Stimulated activated CD4-positive, alpha-beta T cell treated with anti-CD3 and anti-CD28 coated beads, TNF-alpha, amount 100 ng/mL, for 48 hours (primary cell): ENCODE results near the gene FHAD1.

Experiments used
- DNase-seq, 3 donors: peaks; one replicate each; pipeline ENCODE4 v3.0.0-alpha.2; 2020; ENCODE audit warnings: low read depth in 3 of 3

FHAD1 gene

DNA sequence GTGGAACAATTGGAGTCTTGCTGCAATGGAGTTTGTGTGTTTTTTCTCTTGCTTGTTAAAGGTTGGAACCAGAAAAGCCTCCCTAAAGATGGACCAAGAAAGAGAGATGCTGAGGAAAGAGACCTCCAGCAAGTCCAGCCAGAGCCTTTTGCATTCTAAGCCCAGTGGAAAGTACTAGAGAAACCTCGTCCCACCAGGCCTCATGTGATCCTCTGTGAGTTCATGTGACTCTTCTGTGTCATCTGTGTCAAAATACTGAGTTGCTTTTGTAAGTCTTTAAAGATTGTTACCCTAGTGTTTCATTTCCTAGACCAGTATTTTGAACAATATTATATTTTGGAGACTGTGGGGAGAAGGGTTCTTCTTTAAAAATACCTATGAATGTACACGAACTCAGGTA, 150.2 kb downstream of the FHAD1 start:
- DNase-seq = no peak

GRCh38 chr1:15399710-15400109, 152.7 kb downstream of the FHAD1 start:
- DNase-seq = no peak

- no peak for DNase-seq
Measured at GRCh38 chr1:15400627-15401026, 153.6 kb downstream of the FHAD1 start.

DNA sequence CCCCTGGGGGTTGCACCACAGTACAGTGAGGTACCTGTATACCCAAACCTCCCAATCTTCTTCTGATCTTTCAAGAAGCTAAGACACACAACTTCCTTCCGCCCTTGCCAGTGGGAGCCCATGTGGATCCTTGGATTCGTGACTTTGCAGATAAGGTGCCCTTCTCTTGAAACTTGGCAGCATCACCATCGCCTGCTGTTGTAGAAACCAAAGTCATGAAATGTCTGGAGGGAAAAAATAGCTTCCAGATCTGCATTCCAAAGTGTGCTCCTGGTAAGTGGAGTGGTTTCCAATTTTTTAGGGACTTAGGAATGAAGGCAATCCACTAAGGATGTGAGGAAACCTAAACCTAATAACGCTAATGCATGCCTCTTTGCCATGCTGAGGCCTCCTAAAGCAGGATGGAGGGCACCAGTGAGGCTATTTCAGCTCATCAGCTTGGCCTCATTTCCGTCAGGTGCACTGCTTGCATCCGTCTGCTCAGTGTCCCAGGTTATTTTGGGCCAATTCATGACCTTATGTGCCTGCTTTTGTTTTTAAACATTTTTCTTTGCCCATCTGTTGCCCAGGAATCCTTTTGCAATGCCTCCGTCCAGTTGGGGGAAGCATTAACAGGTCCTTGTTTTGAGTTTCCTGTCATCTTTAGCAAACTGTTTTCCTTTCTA, 154.5 kb downstream of the FHAD1 start:
- DNase-seq = no peak

DNA sequence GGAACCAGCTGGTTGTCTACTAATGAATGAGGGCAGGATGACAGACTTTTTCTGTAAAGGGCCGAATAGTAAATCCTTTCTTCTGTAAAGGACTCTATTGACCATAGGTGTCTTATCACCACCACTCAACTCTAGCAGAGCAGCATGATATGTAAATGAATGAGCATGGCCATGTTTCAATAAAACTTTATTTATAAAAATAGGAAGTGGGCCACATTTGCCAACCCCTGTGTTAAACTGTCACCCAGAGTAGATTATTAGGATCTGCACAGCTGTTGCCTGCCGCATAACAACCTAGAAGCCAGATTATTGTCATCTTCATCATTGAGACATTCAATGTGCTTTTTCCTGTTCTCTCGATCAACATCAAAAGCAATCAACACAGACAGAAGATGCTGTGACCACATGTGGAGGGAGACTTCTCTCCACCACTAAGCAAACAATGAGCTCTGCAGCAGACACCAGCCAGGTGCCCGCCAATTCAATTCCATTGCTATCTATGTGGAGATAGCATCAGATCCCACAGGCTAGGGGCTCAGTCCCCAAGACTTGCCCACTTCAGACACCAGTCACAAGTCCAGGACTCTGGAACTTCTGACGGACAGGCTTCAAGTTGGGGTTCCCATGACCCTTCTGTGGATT, 155.9 kb downstream of the FHAD1 start:
- no peak for DNase-seq

DNA sequence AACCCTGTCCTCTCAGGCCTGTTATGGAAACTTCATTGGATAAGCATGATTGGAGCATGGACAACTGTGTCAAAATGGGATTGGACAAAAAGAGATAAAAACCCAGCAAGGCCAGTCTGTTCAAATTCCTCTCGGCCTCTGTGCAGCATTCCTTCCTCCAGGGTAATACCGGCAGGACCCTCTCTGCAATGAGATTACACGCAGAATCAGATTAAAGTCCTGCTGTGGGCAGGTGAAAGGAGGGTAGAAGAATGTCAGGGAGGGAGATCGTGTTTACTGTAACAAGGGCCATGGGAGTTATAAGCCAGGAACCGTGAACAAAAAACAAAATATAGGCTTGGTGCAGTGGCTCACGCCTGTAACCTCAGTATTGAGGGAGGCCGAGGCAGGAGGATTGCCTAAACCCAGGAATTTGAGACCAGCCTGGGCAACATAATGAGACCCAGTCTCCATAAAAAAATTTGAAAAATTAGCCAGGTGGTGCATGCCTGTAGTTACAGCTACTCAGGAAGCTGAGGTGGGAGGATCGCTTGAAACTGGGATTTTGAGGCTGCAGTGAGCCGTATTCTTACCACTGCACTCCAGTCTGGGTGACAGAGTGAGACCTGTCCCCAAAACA, 157.0 kb downstream of the FHAD1 start:
- DNase-seq = no peak

DNA sequence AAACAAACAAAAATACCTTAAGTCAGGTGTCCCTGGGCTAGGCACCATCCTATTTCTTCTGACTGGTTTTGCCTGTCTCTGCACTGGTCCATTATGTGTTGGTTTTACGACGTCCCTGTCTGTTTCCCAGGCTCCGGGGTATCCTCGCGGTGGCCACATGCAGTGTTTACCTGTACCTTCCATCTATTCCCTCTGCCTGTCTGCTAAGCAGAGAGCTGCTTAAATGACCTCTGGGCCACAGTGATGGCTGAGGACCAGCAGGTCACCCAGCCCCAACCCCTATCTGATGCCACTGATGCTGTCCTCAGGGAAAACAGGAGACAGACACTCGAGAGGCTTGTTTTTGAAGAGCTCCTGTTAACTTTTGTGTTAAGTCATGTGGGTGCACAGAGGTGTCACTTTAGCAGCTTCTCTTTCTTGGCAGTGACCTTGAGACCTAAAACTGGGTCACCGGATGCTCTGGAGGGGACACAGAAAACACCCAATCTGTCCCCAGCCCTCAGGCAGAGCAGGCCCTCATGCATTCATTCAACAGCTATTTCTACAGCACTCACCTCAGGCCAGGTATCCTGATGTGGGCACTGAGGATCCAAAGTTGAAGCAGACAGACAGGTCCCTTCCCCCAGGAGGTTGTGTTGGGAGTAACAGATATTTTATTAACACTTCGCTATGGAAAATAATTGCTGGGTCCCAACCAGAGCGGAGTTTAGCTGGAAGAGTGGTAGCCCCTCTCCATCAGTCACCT, 158.3 kb downstream of the FHAD1 start:
- no peak for DNase-seq

- no peak for DNase-seq
Measured at GRCh38 chr1:15406614-15407559, 159.9 kb downstream of the FHAD1 start.

DNA sequence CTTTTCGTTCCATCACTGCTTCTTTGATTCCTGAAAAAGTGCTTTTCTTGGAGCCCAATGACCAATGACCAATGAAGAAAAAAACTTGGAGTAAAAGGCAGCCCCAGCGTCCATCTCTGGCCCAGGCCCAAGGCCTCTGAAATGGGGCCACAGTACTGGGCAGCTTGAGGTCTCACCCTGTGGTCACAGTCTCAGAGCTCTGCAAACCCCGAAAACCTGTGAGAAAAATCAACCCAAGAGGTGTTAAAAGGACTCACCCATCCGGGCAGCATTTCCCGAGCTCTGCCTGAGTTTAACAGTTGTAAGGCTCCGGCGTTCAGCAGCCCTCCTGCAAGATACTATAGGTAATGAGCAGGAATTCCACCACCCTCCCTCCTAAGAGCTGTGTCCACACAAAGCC, 160.6 kb downstream of the FHAD1 start:
- no peak for DNase-seq

- no peak for DNase-seq
Measured at GRCh38 chr1:15408890-15409387, 161.9 kb downstream of the FHAD1 start.

GRCh38 chr1:15409388-15410222, 162.6 kb downstream of the FHAD1 start, which contains the start of gene EFHD2:
Gene EFHD2, plus strand, starts transcription at chr1:15409888. Its CDS starts 84 bp downstream, at chr1:15409972.
- peak; percentile 66 to 84 (median 67) for DNase-seq

GRCh38 chr1:15410223-15410883, 163.3 kb downstream of the FHAD1 start:
- no peak for DNase-seq

DNA sequence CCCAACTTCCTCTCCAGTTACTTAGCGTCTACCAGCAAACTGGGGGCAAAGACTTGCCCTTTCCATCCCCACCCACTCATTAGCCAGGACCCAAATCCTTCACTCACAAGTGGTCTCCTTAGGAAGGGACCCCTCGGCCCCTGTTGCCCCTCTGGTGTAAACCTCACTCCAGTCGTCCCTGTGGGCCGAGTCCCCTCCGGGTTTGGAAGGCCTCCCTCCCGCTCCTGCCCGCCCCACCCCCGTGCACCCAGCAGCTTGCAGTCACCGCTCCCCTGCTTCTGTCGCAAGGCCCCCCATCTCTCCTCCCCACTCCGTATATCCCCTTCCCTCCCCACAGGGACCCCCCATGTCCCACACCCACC, 163.8 kb downstream of the FHAD1 start:
- DNase-seq = no peak

- peak in 1 of 3 donors; percentile 41 for DNase-seq
Measured at GRCh38 chr1:15411593-15412137, 164.6 kb downstream of the FHAD1 start.

DNA sequence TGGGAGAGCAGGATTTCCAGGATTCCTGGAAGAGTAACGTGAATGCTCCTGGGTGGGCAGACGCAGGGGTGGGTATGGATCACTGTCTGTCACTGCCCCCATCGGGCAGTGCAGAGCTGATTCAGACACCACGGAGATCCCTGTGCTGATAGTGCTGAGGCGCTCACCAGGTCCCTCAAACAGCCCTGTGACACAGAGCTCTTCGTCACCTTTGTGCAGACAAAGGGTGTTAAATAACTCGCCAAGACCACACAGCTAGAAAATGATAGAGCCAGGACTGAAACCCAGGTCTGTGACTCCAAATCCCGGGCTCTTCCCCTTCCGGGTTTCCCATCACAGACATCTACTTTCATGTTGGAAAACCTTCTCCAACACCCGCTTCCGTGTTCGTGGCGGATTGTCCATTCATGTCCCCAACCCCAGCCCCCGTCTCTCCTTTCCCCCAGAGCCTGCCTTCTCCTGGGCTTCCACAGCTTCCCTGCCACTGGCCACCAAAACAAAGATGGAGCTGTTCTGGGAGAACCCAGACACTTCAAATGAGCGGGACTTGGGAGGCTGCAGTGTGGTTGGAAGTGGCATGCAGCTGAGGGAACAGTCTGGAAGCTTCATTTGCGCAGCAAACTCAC, 165.3 kb downstream of the FHAD1 start:
- DNase-seq = peak in 2 of 3 donors; percentile 26 to 41

DNA sequence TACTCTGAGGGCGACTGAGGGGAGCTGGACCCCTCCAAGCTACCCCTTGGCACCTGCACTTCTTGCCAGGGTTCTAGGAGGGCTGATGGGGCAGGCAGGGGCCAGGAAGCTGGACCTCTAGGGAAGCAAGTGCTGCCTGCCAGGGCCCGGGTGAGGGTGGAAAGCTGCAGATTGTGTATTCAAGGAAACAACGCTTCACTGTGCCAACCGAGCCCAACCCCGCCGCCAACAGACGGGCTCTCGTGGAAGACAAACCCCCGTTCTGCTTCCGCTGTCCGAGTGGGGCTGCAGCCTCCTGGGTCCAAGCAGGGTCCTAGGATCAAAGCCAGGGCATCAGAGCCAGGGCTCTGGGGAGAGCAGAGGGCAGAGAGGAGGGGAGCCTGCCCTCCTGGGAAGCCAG, 165.8 kb downstream of the FHAD1 start:
- no peak for DNase-seq

DNA sequence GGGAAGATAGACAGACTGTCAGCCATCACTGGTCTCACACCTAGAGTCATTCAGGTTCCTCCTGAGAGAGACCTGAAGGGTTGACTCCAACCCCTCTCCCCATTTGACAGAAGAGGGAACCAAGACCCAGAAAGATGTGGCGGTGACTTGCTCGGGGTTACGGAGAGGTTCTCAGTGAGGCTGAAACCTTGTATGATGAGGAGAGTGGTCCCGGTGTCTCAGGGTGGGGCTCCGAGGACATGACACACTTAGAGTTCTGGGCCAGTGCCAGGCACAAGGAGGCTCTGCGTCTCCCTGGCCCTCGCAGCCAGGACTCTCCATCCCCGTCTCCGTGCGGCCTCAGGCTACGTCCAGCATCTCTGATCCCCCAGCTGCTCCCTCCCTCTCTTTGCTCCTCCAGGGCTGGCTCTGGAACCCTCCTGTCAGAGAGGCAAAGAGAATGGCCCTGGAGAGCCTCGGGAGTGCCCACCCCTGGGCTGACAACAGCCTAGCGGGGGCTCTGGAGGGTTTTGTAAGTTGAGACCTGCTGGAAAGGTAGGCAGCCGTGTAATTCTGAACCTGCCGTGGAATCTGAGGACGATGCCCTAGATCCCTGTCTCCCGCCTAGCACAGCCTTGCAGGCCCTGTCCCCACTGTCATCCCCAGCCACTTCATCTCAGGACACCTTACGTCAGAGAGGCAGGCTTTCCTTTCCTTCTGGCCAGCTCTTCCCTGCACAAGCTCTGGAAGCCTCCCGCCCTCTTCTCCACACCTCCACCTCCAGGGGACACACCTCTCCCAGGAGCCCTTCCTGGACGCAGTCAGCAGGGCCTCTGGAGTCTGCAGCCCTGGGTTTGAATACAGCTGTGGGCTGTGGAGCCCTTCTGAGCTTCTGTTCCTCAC, 166.8 kb downstream of the FHAD1 start:
- DNase-seq = no peak

- DNase-seq = no peak
Measured at GRCh38 chr1:15414445-15414983, 167.5 kb downstream of the FHAD1 start.
